ENCODE data around the gene RITA1.
"Not testable (repeated sequence)": the region's sequence is repeated elsewhere in the genome, so short reads cannot be mapped to it uniquely, and the experiment has no call there.

The RITA1 gene

GRCh38 chr12:113185180-113186032 is at the start of gene RITA1, which contains the start of gene DDX54:
TSS of gene RITA1 (plus strand) at chr12:113185721. CDS start at chr12:113186747, 1,026 bp downstream.
TSS of gene DDX54 (minus strand) at chr12:113185478. CDS start at chr12:113185451, 27 bp downstream.
- DNase-seq = peak; percentile 81

- DNase-seq = peak; percentile 51
Measured at GRCh38 chr12:113136128-113136989, 49.2 kb upstream of the RITA1 start.

- no peak for DNase-seq
Measured at GRCh38 chr12:113136990-113137511, 48.5 kb upstream of the RITA1 start.

- DNase-seq = no peak
Measured at GRCh38 chr12:113137861-113138783, 47.4 kb upstream of the RITA1 start.

GRCh38 chr12:113138826-113139225 is 46.7 kb upstream of the RITA1 start:
- no peak for DNase-seq

GRCh38 chr12:113140706-113141105 is 44.8 kb upstream of the RITA1 start:
- DNase-seq = no peak

GRCh38 chr12:113141716-113142115 is 43.8 kb upstream of the RITA1 start:
- not testable (repeated sequence) for DNase-seq

GRCh38 chr12:113142173-113142885 is 43.2 kb upstream of the RITA1 start:
- DNase-seq = no peak

GRCh38 chr12:113142886-113143332 is 42.6 kb upstream of the RITA1 start:
- DNase-seq = no peak

GRCh38 chr12:113143959-113144358 is 41.6 kb upstream of the RITA1 start:
- DNase-seq = no peak

- no peak for DNase-seq
Measured at GRCh38 chr12:113144806-113145205, 40.7 kb upstream of the RITA1 start.

- DNase-seq = no peak
Measured at GRCh38 chr12:113145720-113146551, 39.6 kb upstream of the RITA1 start.

GRCh38 chr12:113146999-113147398 is 38.5 kb upstream of the RITA1 start:
- no peak for DNase-seq

- DNase-seq = no peak
Measured at GRCh38 chr12:113149361-113150150, 36.0 kb upstream of the RITA1 start, which contains the start of gene CFAP73. TSS of gene CFAP73 (plus strand) at chr12:113149724. CDS start at chr12:113149858, 134 bp downstream.

GRCh38 chr12:113151655-113152054 is 33.9 kb upstream of the RITA1 start:
- DNase-seq = no peak

GRCh38 chr12:113152196-113152834 is 33.2 kb upstream of the RITA1 start:
- DNase-seq = no peak

GRCh38 chr12:113152835-113153814 is 32.4 kb upstream of the RITA1 start:
- peak; percentile 50 for DNase-seq

Data from stimulated activated CD4-positive, alpha-beta T cell treated with anti-CD3 and anti-CD28 coated beads, Interleukin-12 subunit alpha, Interleukin-12 subunit beta, amount 100 ng/mL, for 4 hours (primary cell).